Activated T-helper 2 cell treated with anti-CD3 and anti-CD28 coated beads, Interferon-gamma antibody, Interleukin-2, Interleukin-4, amounts not matched to agents 10 μg/mL and 5 μg/mL and 100 μg/mL, durations not matched to agents 14 hours and 24 hours and 36 hours (primary cell): ENCODE results near the gene MRPL43. TPM values are rescaled to one million over a fixed set of nuclear protein-coding genes. Genes with fewer than 3 reads are reported as not detected.

Experiments used
- DNase-seq: peaks from one replicate; pipeline ENCODE4 v3.0.0; 2021; ENCODE audit warnings: low spot score
- H3K27ac Mint-ChIP-seq: one replicate; pipeline ENCODE4 v1.8.0; 2021; ENCODE audit warnings: mixed read lengths
- H3K27me3 Mint-ChIP-seq: one replicate; pipeline ENCODE4 v1.8.0; 2021; ENCODE audit warnings: low read depth, mixed read lengths
- H3K36me3 Mint-ChIP-seq: one replicate; pipeline ENCODE4 v1.8.0; 2021; ENCODE audit warnings: low read depth, mixed read lengths
- H3K4me1 Mint-ChIP-seq: one replicate; pipeline ENCODE4 v1.8.0; 2021; ENCODE audit warnings: low read depth, mixed read lengths
- H3K4me3 Mint-ChIP-seq: one replicate; pipeline ENCODE4 v1.8.0; 2021; ENCODE audit warnings: low read depth, mild to moderate bottlenecking, moderate library complexity, mixed read lengths
- H3K9me3 Mint-ChIP-seq: one replicate; pipeline ENCODE4 v1.8.0; 2021; ENCODE audit warnings: mixed read lengths
- intact Hi-C: fragments of 100-400 bp; cut with micrococcal nuclease; formaldehyde crosslinking; loops from one replicate; pipeline ENCODE4 v1.15.1; 2023
- total RNA-seq: library from RNA; stranded (reverse); gene quantifications from 2 replicates; pipeline ENCODE4 v1.2.3, GENCODE V29; 2022

MRPL43 gene
- total RNA-seq, 1 donor from 2014 or later, result 62.7 TPM

- Mint-ChIP-seq H3K27ac (no peak overlapping the region), H3K9me3 (no peaks in the 10 kb centered on the region), H3K36me3 (peaks cover 6% of the 10 kb centered on the region), H3K27me3 (no peaks in the 10 kb centered on the region), H3K4me1 (no peaks in the 10 kb centered on the region), H3K4me3 (no peak overlapping the region)
- intact Hi-C loops, result no loop called here
- DNase-seq, result no peak
These were observed 19.3 kb upstream of the MRPL43 start for GRCh38 chr10:101006593-101007098.

- intact Hi-C loops, result no loop called here
- H3K27ac Mint-ChIP-seq, result no peak overlapping the region
- peaks cover 8% of the 10 kb centered on the region for H3K36me3 Mint-ChIP-seq
- H3K27me3 Mint-ChIP-seq, result peaks cover 2% of the 10 kb centered on the region
- no peak overlapping the region for H3K4me3 Mint-ChIP-seq
- no peaks in the 10 kb centered on the region for H3K9me3 Mint-ChIP-seq
- DNase-seq, result no peak
- H3K4me1 Mint-ChIP-seq, result peaks cover 2% of the 10 kb centered on the region
These were observed 18.7 kb upstream of the MRPL43 start for GRCh38 chr10:101005869-101006567.

DNA sequence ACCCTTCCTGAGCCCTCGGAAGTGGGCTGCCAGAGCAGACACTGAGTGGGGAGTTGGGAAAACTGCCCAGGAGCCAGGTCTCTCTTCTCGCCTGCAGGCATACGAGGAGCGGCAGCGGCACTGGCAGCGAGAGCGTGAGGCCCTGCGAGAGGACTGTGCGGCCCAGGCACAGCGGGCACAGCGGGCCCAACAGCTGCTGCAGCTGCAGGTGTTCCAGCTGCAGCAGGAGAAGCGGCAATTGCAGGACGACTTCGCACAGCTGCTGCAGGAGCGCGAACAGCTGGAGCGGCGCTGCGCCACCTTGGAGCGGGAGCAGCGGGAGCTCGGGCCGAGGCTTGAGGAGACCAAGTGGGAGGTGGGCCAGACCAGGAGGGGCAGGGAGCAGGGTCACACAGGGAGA lies 18.1 kb upstream of the MRPL43 start:
- Mint-ChIP-seq H3K27me3 (peaks cover 3% of the 10 kb centered on the region), H3K27ac (no peak overlapping the region), H3K4me1 (peaks cover 3% of the 10 kb centered on the region), H3K4me3 (no peak overlapping the region), H3K9me3 (no peaks in the 10 kb centered on the region), H3K36me3 (peaks cover 9% of the 10 kb centered on the region)
- no peak for DNase-seq
- intact Hi-C loops, result no loop called here

GRCh38 chr10:101003639-101004206 lies 16.4 kb upstream of the MRPL43 start:
- no peak for DNase-seq
- H3K27ac Mint-ChIP-seq, result no peak overlapping the region
- no peaks in the 10 kb centered on the region for H3K9me3 Mint-ChIP-seq
- H3K4me3 Mint-ChIP-seq, result no peak overlapping the region
- H3K36me3 Mint-ChIP-seq, result peaks cover 9% of the 10 kb centered on the region
- H3K27me3 Mint-ChIP-seq, result peaks cover 3% of the 10 kb centered on the region
- H3K4me1 Mint-ChIP-seq, result peaks cover 5% of the 10 kb centered on the region
- intact Hi-C loops, result no loop called here

GRCh38 chr10:101002456-101002855 lies 15.2 kb upstream of the MRPL43 start:
- Mint-ChIP-seq H3K4me1 (peaks cover 13% of the 10 kb centered on the region), H3K27ac (no peak overlapping the region), H3K4me3 (no peak overlapping the region), H3K27me3 (peaks cover 3% of the 10 kb centered on the region), H3K9me3 (no peaks in the 10 kb centered on the region), H3K36me3 (peaks cover 9% of the 10 kb centered on the region)
- intact Hi-C loops, result no loop called here
- no peak for DNase-seq

- H3K36me3 Mint-ChIP-seq, result peaks cover 9% of the 10 kb centered on the region
- H3K4me3 Mint-ChIP-seq, result no peak overlapping the region
- H3K4me1 Mint-ChIP-seq, result peaks cover 14% of the 10 kb centered on the region
- intact Hi-C loops, result no loop called here
- peaks cover 3% of the 10 kb centered on the region for H3K27me3 Mint-ChIP-seq
- no peak for DNase-seq
- H3K27ac Mint-ChIP-seq, result no peak overlapping the region
- no peaks in the 10 kb centered on the region for H3K9me3 Mint-ChIP-seq
These were observed 14.3 kb upstream of the MRPL43 start for GRCh38 chr10:101001659-101002035.

- Mint-ChIP-seq H3K4me1 (peaks cover 18% of the 10 kb centered on the region), H3K4me3 (peak overlapping the region; percentile 67), H3K36me3 (peaks cover 9% of the 10 kb centered on the region), H3K27me3 (peaks cover 3% of the 10 kb centered on the region), H3K9me3 (no peaks in the 10 kb centered on the region), H3K27ac (peak overlapping the region; percentile 34)
- DNase-seq, result no peak
- intact Hi-C loops, result no loop called here
These were observed 13.8 kb upstream of the MRPL43 start for GRCh38 chr10:101000915-101001658.

DNA sequence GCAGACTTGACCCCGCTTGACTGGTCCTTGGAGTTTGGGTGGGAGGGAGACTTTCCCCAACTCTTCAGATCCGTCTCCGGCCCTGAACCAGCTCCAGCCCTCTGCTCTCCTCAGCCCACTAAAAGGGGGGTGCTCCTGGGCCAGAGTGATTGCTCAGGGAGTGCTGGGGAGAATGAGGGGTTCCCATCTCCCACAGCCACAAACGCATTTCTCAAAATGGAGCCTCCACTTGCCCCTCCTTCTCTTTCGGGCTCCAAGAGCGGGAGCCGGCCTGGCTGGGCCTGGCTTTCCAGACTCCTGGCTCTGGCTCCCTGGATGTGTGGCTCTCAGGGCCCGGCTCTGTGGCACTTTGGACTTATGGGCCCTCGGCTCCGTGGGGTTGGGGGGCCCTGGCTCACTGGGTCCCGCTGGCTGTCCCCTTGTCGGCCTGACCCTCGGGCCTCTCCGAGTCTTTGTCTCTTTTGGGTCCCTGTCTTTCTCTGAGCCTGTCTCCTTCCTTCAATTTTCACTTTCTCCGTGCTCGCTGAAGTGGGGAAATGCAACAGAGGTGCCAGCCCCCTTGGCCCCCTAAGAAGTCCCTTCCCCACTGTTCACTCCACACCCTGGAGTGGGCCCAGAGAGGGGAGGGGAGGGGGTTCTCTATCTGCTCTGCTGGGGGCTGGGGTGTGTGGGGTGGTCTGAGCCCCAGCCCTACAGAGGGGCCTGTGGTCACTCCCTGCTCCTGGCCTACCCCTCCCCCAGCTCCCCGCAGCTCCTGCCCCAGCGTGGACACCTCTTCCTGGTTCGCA lies 13.0 kb upstream of the MRPL43 start:
- Mint-ChIP-seq H3K9me3 (no peaks in the 10 kb centered on the region), H3K4me1 (peaks cover 18% of the 10 kb centered on the region), H3K27ac (no peak overlapping the region), H3K36me3 (peaks cover 10% of the 10 kb centered on the region), H3K27me3 (peaks cover 3% of the 10 kb centered on the region), H3K4me3 (peak overlapping the region; percentile 68)
- intact Hi-C loops, result no loop called here
- DNase-seq, result no peak

- DNase-seq, result no peak
- intact Hi-C loops, result loop anchor here (1.0 to 5.0 kb wide), 4 partner anchors 14 to 462 kb away; partner anchors contain the start of genes HIF1AN and SLF2
- peak within 1 kb of the TSS; percentile 90 for H3K4me3 Mint-ChIP-seq
- H3K9me3 Mint-ChIP-seq, result no peaks in the 10 kb centered on the region
- H3K27ac Mint-ChIP-seq, result peak within 1 kb of the TSS; percentile 91
- H3K4me1 Mint-ChIP-seq, result peaks cover 18% of the 10 kb centered on the region
- H3K27me3 Mint-ChIP-seq, result peaks cover 3% of the 10 kb centered on the region
- peaks cover 9% of the 10 kb centered on the region for H3K36me3 Mint-ChIP-seq
These were observed 12.4 kb upstream of the MRPL43 start, which contains the start of gene LZTS2 for GRCh38 chr10:100999742-101000126. Gene LZTS2, plus strand, starts transcription at chr10:100999808. Its CDS starts 2,731 bp downstream, at chr10:101002539.

- H3K36me3 Mint-ChIP-seq, result peaks cover 15% of the 10 kb centered on the region
- peaks cover 18% of the 10 kb centered on the region for H3K4me1 Mint-ChIP-seq
- intact Hi-C loops, result loop anchor here (1.0 to 5.0 kb wide), 5 partner anchors 14 to 462 kb away; partner anchors contain the start of genes HIF1AN and SLF2
- H3K4me3 Mint-ChIP-seq, result peak overlapping the region; percentile 90
- H3K27me3 Mint-ChIP-seq, result peaks cover 3% of the 10 kb centered on the region
- DNase-seq, result peak; percentile 73
- H3K27ac Mint-ChIP-seq, result peak overlapping the region; percentile 91
- H3K9me3 Mint-ChIP-seq, result no peaks in the 10 kb centered on the region
These were observed 11.9 kb upstream of the MRPL43 start for GRCh38 chr10:100998991-100999741.

DNA sequence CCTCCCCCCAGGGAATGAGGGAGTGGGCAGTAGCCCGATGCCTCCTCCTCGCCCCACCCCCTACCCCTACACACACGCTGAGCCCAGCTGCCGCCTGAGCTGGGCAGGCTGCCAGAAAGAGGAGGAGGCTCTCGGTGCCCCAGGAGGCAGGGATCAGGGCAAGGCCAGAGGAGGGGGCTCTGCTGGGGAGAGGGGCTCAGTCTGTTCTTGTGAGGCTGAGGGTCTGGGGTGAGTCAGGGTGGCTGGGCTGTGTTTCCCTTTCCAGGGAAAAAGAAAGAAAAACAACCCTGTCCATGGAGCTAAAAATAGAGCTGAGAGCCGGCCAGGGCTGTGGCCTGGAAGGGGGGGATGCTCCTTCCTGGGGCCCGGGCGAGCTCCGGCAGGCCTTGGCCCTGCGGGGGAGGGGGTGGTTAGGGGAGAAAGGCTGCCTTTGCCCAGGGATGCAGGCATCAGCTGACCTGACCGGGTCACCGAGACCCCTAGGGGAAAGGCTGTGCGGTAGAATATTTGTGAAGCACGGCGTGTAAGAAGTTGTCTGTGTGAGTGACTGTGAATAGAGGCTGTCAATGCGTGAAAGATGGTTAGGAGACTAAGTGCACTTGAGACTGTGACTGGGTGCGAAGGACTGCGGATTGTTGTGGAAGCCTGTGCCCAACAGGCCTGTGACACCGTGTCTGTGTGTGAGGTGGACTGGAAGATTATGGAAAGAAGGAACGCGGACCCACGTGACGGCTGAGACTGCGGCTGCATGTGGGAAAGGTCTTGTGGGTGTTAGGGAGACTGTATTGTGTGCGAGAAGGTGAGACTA lies 11.1 kb upstream of the MRPL43 start:
- intact Hi-C loops, result loop anchor here (1.0 to 5.0 kb wide), 4 partner anchors 34 to 461 kb away; partner anchors contain the start of genes HIF1AN and SLF2
- peak overlapping the region; percentile 91 for H3K27ac Mint-ChIP-seq
- peak overlapping the region; percentile 90 for H3K4me3 Mint-ChIP-seq
- H3K36me3 Mint-ChIP-seq, result peaks cover 20% of the 10 kb centered on the region
- peaks cover 18% of the 10 kb centered on the region for H3K4me1 Mint-ChIP-seq
- no peaks in the 10 kb centered on the region for H3K9me3 Mint-ChIP-seq
- peaks cover 3% of the 10 kb centered on the region for H3K27me3 Mint-ChIP-seq
- peak; percentile 22 for DNase-seq
